AG04450 (cell line): ENCODE data around the gene PAPPA2. TPM values are rescaled to one million over a fixed set of nuclear protein-coding genes. Genes with fewer than 3 reads are reported as not detected.

Experiments used
- CTCF ChIA-PET: fragments of 300-600, 350-600 bp; formaldehyde crosslinking; extraction: SDS; loops from one replicate; lab custom pipeline; 2022; ENCODE audit warnings: antibody characterized with exemption, inconsistent platforms; lab: Charles Lee
- POLR2A ChIA-PET: fragments of 350-600 bp; formaldehyde crosslinking; extraction: SDS; loops from one replicate; lab custom pipeline; 2021; ENCODE audit warnings: antibody characterized with exemption, inconsistent platforms; lab: Yijun Ruan, JAX
- DNase-seq: peaks from one replicate; pipeline ENCODE4 v3.0.0-alpha.2; 2011; ENCODE audit warnings: low read depth, low spot score
- H3K27ac ChIP-seq: one replicate; pipeline ENCODE4 v1.5.1; 2012; ENCODE audit warnings: low read depth, low read length, control low read depth
- H3K27me3 ChIP-seq: one replicate; pipeline ENCODE4 v1.6.0; 2012; ENCODE audit warnings: low read length; ENCODE audit not compliant: control insufficient read depth, insufficient read depth
- H3K4me3 ChIP-seq: 2 replicates; pipeline ENCODE4 v1.5.1; 2011; ENCODE audit warnings: mild to moderate bottlenecking, low read depth, low read length, control low read depth
- H3K9me3 ChIP-seq: 2 replicates; pipeline ENCODE4 v1.5.1; 2012; ENCODE audit warnings: low read length; ENCODE audit not compliant: control insufficient read depth, insufficient read depth
- CTCF ChIP-seq: IDR thresholded peaks from 2 replicates; pipeline ENCODE4 v1.5.1; 2011; ENCODE audit warnings: low read depth, low read length, control low read depth, inconsistent platforms
- polyA plus RNA-seq: library from polyadenylated mRNA; depleted of rRNA; stranded (reverse); fragments of >200 nt; gene quantifications from 2 replicates; pipeline ENCODE4 v1.2.3, GENCODE V29; 2011

PAPPA2 gene
- polyA plus RNA-seq, 1 experiment: 0.29 TPM

DNA sequence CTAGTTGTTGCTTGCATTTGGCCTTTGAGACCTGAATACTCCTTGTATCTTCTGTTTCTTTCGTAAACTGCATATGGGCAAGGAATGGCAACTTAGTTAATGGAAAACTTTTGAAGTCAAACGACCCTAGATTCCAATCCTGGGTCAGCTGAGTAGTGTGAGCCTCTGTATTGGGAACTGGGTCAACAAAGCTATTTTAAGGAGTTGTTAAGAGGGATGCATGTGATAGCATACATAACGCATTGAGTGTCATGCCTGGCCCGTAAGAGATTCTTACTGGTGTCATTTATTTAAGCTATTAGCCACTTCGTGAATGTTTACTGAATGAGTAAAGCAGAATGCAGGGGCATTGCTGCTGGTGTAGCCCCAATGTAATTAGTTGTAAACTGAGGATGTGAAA, 340.1 kb downstream of the PAPPA2 start:
- ChIA-PET CTCF (no interaction called here), POLR2A (no interaction called here)
- DNase-seq: no peak
- no peak for TF ChIP-seq CTCF
- no peak overlapping the region for H3K27ac ChIP-seq
- H3K9me3 ChIP-seq: no peaks in the 10 kb centered on the region
- H3K27me3 ChIP-seq: no peaks in the 10 kb centered on the region
- H3K4me3 ChIP-seq: no peak overlapping the region

DNA sequence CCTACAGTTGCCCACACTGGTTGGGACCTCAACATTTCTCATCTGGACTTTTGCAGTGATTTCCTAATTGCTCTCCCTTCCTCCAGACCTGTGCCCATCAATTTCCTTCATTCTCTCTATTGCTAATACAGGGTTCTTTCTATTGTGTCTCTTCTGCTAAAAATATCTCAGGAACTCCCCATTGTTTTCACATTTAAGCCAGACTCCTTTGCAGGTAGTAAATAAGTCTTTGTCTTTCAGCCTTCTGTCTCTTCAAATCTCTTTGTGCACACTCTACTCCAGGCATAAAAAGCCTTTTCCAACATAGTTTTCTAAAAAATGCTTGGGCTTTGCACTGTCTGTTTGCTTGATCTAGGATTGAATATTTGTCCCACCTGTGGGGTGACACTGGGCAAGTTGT, 340.6 kb downstream of the PAPPA2 start:
- POLR2A ChIA-PET: no interaction called here

GRCh38 chr1:176809292-176809691, 346.3 kb downstream of the PAPPA2 start:
- DNase-seq: no peak
- no peak overlapping the region for H3K27ac ChIP-seq
- no peak overlapping the region for H3K4me3 ChIP-seq
- no peaks in the 10 kb centered on the region for H3K27me3 ChIP-seq
- TF ChIP-seq CTCF: no peak
- ChIA-PET CTCF (no interaction called here), POLR2A (interaction anchor here (0.7 kb wide), 1 partner anchor 1114 kb away, joined by 4 read pairs; no protein-coding TSS in a partner anchor)
- H3K9me3 ChIP-seq: no peaks in the 10 kb centered on the region

More for the DNA sequence above, 340.6 kb downstream of the PAPPA2 start:
- Histone ChIP-seq H3K9me3 (no peaks in the 10 kb centered on the region), H3K4me3 (no peak overlapping the region), H3K27me3 (no peaks in the 10 kb centered on the region), H3K27ac (no peak overlapping the region)
- CTCF ChIA-PET: no interaction called here
- no peak for DNase-seq
- no peak for TF ChIP-seq CTCF

DNA sequence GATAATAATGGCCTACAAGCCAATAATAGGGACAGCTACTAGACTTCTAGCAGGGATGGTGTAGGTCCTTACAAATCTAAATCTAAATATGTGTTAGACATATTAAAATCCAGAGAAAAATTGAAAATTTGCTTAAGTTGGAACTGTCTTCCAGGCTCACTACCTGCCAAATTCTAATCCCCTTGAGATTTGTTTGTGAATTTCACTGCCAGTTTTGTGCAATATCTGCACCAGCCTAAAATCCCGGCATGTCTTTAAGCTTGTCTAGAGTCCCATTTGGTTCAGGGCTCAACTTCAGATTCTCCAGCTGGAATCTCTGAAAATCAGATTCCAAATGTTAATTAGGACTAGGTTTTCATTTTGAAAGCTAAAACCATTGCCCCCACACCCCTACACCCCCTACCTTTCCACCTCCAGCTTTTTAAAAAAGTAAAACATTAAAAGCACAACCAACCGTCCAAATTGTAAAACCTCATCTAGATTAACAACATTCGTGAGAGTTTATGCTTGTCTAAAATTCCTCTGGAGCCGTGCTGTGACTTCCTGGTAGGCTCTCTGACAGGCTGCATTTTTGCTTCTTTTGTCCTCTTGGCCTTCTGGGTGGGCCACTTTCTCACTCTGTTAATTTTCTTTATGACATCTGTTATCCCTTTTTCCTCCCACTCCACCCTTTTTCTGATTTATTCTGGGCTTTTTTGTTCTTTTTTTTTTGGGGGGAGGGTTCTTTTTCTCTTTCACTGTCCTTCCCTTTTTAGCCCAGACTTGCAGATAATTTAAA, 348.7 kb downstream of the PAPPA2 start:
- H3K9me3 ChIP-seq: no peaks in the 10 kb centered on the region
- no peak for DNase-seq
- no peak overlapping the region for H3K4me3 ChIP-seq
- H3K27ac ChIP-seq: no peak overlapping the region
- no peaks in the 10 kb centered on the region for H3K27me3 ChIP-seq
- POLR2A ChIA-PET: no interaction called here
- CTCF ChIA-PET: no interaction called here
- TF ChIP-seq CTCF: no peak

GRCh38 chr1:176815621-176816020, 352.6 kb downstream of the PAPPA2 start:
- no peak for TF ChIP-seq CTCF
- Histone ChIP-seq H3K27me3 (no peaks in the 10 kb centered on the region), H3K27ac (no peak overlapping the region), H3K9me3 (no peaks in the 10 kb centered on the region), H3K4me3 (no peak overlapping the region)
- no peak for DNase-seq
- CTCF ChIA-PET: interaction anchor here (0.5 kb wide), 1 partner anchor 1659 kb away, joined by 3 read pairs; no protein-coding TSS in a partner anchor
- POLR2A ChIA-PET: no interaction called here
